ENCODE data around the gene VSIG8.

DNA sequence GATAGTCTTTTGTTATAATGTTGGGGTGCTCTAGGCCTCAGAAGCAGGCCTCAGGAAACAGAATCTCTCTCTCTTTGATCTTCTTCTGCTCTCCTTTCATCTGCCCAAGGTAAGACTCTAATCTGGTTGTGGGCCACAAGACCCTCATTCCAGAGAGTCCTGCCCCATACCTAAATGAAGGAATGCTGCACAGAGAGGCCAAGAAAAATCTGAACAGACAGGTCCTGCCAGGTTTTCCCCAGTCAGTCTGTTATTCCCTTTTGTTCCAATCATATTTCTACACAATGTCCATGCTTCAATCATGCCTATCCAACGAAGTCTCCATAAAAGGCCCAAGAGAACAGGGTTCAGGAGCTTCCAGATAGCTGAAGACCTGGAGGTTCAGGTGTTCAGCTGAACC lies 44.5 kb upstream of the VSIG8 start:
- TF ChIP-seq, protein P1, sequence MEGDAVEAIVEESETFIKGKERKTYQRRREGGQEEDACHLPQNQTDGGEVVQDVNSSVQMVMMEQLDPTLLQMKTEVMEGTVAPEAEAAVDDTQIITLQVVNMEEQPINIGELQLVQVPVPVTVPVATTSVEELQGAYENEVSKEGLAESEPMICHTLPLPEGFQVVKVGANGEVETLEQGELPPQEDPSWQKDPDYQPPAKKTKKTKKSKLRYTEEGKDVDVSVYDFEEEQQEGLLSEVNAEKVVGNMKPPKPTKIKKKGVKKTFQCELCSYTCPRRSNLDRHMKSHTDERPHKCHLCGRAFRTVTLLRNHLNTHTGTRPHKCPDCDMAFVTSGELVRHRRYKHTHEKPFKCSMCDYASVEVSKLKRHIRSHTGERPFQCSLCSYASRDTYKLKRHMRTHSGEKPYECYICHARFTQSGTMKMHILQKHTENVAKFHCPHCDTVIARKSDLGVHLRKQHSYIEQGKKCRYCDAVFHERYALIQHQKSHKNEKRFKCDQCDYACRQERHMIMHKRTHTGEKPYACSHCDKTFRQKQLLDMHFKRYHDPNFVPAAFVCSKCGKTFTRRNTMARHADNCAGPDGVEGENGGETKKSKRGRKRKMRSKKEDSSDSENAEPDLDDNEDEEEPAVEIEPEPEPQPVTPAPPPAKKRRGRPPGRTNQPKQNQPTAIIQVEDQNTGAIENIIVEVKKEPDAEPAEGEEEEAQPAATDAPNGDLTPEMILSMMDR (conservative IDR thresholded peaks at IDR 0.05; ENCODE audit: low read depth, low read length), result no peak
- TF ChIP-seq, protein P2, sequence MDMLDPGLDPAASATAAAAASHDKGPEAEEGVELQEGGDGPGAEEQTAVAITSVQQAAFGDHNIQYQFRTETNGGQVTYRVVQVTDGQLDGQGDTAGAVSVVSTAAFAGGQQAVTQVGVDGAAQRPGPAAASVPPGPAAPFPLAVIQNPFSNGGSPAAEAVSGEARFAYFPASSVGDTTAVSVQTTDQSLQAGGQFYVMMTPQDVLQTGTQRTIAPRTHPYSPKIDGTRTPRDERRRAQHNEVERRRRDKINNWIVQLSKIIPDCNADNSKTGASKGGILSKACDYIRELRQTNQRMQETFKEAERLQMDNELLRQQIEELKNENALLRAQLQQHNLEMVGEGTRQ (IDR thresholded peaks at IDR 0.05; ENCODE audit: low read depth, low read length), result no peak
- no peak for TF ChIP-seq MAFK (IDR thresholded peaks at IDR 0.05; ENCODE audit: low read depth, low read length)
- no peak for TF ChIP-seq RFX5 (IDR thresholded peaks at IDR 0.05; ENCODE audit: low read depth, low read length)
- no peak for TF ChIP-seq POLR2A (IDR thresholded peaks at IDR 0.05; ENCODE audit: low read depth, low read length)
- TF ChIP-seq CEBPB (IDR thresholded peaks at IDR 0.05; ENCODE audit: low read depth, low read length), result no peak
- no peak for TF ChIP-seq RCOR1 (IDR thresholded peaks at IDR 0.05; ENCODE audit: insufficient replicate concordance, low read length)
- TF ChIP-seq RAD21 (IDR thresholded peaks at IDR 0.05; ENCODE audit: low read length), result no peak
- no peak for TF ChIP-seq MXI1 (IDR thresholded peaks at IDR 0.05; ENCODE audit: borderline replicate concordance, low read depth, low read length)
- no peak for TF ChIP-seq FOS (IDR thresholded peaks at IDR 0.05; ENCODE audit: low read depth, low read length)
- TF ChIP-seq BHLHE40 (IDR thresholded peaks at IDR 0.05; ENCODE audit: low read depth, low read length), result no peak
- TF ChIP-seq MAZ (IDR thresholded peaks at IDR 0.05; ENCODE audit: borderline replicate concordance, low read depth, low read length), result no peak
- TF ChIP-seq CHD1 (IDR thresholded peaks at IDR 0.05; ENCODE audit: low read depth, low read length), result no peak
- TF ChIP-seq, protein P3, sequence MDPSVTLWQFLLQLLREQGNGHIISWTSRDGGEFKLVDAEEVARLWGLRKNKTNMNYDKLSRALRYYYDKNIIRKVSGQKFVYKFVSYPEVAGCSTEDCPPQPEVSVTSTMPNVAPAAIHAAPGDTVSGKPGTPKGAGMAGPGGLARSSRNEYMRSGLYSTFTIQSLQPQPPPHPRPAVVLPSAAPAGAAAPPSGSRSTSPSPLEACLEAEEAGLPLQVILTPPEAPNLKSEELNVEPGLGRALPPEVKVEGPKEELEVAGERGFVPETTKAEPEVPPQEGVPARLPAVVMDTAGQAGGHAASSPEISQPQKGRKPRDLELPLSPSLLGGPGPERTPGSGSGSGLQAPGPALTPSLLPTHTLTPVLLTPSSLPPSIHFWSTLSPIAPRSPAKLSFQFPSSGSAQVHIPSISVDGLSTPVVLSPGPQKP (IDR thresholded peaks at IDR 0.05; ENCODE audit: borderline replicate concordance, low read depth, low read length), result no peak

Data from IMR-90 (cell line).